Colonic mucosa (tissue), 4 donors: ENCODE results near the gene NOXRED1. TPM values are rescaled to one million over a fixed set of nuclear protein-coding genes. Genes with fewer than 3 reads are reported as not detected.

Experiments used
- DNase-seq: peaks from one replicate; pipeline ENCODE4 v3.0.0-alpha.2; 2020
- H3K27ac ChIP-seq: fragments of 200-600 bp; one replicate; pipeline ENCODE4 v1.8.0; 2021
- H3K27me3 ChIP-seq: fragments of 200-600 bp; one replicate; pipeline ENCODE4 v1.8.0; 2021
- H3K36me3 ChIP-seq: fragments of 200-600 bp; one replicate; pipeline ENCODE4 v1.8.0; 2021
- H3K4me1 ChIP-seq: fragments of 200-600 bp; one replicate; pipeline ENCODE4 v1.8.0; 2021; ENCODE audit warnings: mild to moderate bottlenecking
- H3K4me3 ChIP-seq: fragments of 200-600 bp; one replicate; pipeline ENCODE4 v1.8.0; 2021
- H3K9ac ChIP-seq, 2 donors: one replicate each; pipeline ENCODE4 v1.7.0; 2013; ENCODE audit warnings: control low read depth in 2 of 2, low read depth in 2 of 2, low read length in 2 of 2
- H3K9me3 ChIP-seq: fragments of 200-600 bp; one replicate; pipeline ENCODE4 v1.8.0; 2021
- intact Hi-C: fragments of 100-400 bp; cut with DNase I; formaldehyde crosslinking; loops from one replicate; pipeline ENCODE4 v1.14.1; 2022
- total RNA-seq, 2 donors: library from RNA; stranded (reverse); fragmentation: NEBNext Ultra II Directional in 1 of 2; extraction: Animal tissue kit (Norgen Biotek cat#: 25700) in 1 of 2; gene quantifications; one replicate each; pipeline ENCODE4 v1.2.1, GENCODE V29; 2021
- TF ChIP-seq, protein P1 (sequence below): fragments of 200-600 bp; IDR thresholded peaks from one replicate; pipeline ENCODE4 v1.8.0; 2022; ENCODE audit warnings: antibody characterized with exemption, mild to moderate bottlenecking
- donor health status: healthy.
- donor health status: DM: no; HTN: no; CAD: no.
- donor health status: DM: no; HTN: no; CAD: no.

The NOXRED1 gene
- total RNA-seq, 2 donors from 2014 or later: 0.35 to 0.82 TPM

DNA sequence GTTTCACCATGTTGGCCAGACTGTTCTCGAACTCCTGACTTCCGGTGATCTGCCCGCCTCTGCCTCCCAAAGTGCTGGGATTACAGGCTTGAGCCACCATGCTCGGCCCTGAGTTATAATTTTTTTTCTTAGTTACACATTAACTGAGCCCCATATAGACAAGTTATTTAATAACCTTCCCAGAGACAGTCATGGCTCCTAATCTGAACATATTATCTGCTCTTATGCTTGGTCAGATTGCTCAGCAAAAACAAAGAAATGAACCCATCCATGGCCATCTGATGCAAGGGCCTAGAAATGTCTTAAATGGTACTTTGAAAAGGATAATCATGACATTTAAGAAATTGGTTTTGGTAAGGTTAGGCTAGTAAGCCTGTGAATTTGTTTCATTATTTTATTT is 33.1 kb downstream of the NOXRED1 start:
- no peak for DNase-seq
- no peaks in the 10 kb centered on the region for H3K9me3 ChIP-seq
- H3K9ac ChIP-seq: no peak overlapping the region
- peaks cover 4% of the 10 kb centered on the region for H3K4me1 ChIP-seq
- TF ChIP-seq, protein P1, sequence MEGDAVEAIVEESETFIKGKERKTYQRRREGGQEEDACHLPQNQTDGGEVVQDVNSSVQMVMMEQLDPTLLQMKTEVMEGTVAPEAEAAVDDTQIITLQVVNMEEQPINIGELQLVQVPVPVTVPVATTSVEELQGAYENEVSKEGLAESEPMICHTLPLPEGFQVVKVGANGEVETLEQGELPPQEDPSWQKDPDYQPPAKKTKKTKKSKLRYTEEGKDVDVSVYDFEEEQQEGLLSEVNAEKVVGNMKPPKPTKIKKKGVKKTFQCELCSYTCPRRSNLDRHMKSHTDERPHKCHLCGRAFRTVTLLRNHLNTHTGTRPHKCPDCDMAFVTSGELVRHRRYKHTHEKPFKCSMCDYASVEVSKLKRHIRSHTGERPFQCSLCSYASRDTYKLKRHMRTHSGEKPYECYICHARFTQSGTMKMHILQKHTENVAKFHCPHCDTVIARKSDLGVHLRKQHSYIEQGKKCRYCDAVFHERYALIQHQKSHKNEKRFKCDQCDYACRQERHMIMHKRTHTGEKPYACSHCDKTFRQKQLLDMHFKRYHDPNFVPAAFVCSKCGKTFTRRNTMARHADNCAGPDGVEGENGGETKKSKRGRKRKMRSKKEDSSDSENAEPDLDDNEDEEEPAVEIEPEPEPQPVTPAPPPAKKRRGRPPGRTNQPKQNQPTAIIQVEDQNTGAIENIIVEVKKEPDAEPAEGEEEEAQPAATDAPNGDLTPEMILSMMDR: no peak
- intact Hi-C loops: no loop called here
- no peak overlapping the region for H3K4me3 ChIP-seq
- no peak overlapping the region for H3K27ac ChIP-seq
- no peaks in the 10 kb centered on the region for H3K36me3 ChIP-seq
- no peaks in the 10 kb centered on the region for H3K27me3 ChIP-seq

DNA sequence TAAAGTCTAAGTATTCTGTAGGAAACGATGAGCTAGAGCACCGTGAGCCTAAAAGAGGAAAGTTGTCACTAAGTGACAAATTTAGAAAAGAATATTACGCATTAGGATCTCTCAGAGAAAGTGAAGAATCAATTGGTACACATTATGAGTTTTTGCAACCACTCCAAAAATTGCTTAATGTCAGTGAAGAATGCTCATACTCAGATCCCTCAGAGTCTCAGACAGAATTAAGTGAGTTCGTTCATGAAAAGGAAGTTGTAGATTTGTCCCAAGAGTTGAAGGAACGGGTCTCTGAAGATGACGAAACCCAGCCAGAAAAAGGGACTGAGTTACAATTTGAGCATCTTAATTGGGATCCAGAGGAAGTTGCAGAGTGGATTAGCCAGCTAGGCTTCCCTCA is 44.6 kb downstream of the NOXRED1 start:
- Histone ChIP-seq H3K9ac (no peak overlapping the region), H3K4me3 (no peak overlapping the region), H3K4me1 (peaks cover 12% of the 10 kb centered on the region), H3K36me3 (no peaks in the 10 kb centered on the region), H3K27ac (no peak overlapping the region), H3K27me3 (no peaks in the 10 kb centered on the region), H3K9me3 (no peaks in the 10 kb centered on the region)
- TF ChIP-seq, protein P1: no peak
- intact Hi-C loops: no loop called here
- DNase-seq: no peak

DNA sequence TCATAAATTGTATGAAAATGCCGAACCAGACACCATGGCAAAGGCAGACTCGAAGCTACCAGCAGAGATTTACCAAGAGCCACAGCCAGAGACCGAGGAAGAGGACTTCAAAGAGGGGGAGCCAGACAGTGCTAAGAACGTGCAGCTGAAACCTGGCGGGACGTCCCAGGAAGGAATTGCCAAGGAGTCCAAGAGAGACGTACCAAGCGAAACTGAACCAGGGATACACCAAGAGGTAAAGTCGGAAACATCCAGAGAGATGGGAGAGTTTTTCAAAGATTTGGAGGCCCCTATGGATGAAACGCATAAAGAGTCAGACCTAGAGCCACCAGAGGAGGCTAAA is 45.9 kb downstream of the NOXRED1 start:
- no peak for DNase-seq
- TF ChIP-seq, protein P1: no peak
- intact Hi-C loops: no loop called here
- Histone ChIP-seq H3K27ac (peak overlapping the region; percentile 83), H3K36me3 (no peaks in the 10 kb centered on the region), H3K9me3 (no peaks in the 10 kb centered on the region), H3K27me3 (no peaks in the 10 kb centered on the region), H3K4me1 (peaks cover 12% of the 10 kb centered on the region), H3K4me3 (peak overlapping the region; percentile 97), H3K9ac (peak overlapping the region; percentile 82 to 87)

DNA sequence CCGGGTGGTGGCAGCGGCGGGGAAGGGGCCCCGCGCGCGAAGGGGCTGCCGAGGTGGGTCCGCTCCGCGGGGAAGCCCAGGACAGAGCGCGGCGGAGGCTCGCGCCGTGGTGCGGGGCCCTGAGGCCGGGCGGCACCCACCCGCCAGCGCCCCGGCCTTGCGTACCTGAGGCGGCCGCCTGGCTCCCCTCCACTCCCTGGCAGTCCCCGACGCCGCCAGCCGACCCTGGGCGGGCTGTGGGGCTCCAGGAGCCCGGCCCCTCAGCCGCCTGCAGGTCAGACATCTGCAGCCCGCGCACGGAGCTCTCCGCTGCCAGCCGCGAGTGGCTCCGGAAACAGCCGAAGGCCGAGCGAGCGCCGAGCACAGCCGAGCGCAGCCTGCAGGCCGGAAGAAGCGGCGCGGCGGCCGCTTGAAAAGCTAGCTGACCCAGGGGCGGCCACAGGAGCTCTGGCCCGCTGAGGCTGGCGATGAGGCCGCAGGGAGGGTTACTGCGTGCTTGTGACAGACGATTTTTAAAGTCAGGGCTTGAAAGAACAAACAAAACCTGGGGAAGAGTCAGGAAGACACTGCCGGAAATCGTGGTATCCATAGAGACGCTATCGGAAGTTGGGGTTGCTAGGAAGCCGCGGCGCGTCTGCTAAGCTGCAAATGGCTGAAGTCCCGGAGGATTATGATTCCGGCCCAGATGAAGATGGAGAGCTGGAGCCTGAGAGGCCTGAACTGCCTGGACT is 46.4 kb downstream of the NOXRED1 start, which contains the start of the genes SAMD15 and TMED8:
SAMD15 (plus strand) TSS at position 609 of the 731 bp plus-strand sequence; CDS start at position 649, 40 bp downstream.
TMED8 (minus strand) TSS at position 324 of the 731 bp plus-strand sequence; CDS start at position 283, 41 bp downstream.
- H3K4me1 ChIP-seq: peaks cover 12% of the 10 kb centered on the region
- no peaks in the 10 kb centered on the region for H3K27me3 ChIP-seq
- intact Hi-C loops: no loop called here
- peak within 1 kb of the TSS; percentile 97 for H3K4me3 ChIP-seq
- peak; percentile 84 for DNase-seq
- no peaks in the 10 kb centered on the region for H3K36me3 ChIP-seq
- TF ChIP-seq, protein P1: peak; percentile 14
- peak within 1 kb of the TSS; percentile 82 to 87 for H3K9ac ChIP-seq
- H3K9me3 ChIP-seq: no peaks in the 10 kb centered on the region
- H3K27ac ChIP-seq: peak within 1 kb of the TSS; percentile 83

DNA sequence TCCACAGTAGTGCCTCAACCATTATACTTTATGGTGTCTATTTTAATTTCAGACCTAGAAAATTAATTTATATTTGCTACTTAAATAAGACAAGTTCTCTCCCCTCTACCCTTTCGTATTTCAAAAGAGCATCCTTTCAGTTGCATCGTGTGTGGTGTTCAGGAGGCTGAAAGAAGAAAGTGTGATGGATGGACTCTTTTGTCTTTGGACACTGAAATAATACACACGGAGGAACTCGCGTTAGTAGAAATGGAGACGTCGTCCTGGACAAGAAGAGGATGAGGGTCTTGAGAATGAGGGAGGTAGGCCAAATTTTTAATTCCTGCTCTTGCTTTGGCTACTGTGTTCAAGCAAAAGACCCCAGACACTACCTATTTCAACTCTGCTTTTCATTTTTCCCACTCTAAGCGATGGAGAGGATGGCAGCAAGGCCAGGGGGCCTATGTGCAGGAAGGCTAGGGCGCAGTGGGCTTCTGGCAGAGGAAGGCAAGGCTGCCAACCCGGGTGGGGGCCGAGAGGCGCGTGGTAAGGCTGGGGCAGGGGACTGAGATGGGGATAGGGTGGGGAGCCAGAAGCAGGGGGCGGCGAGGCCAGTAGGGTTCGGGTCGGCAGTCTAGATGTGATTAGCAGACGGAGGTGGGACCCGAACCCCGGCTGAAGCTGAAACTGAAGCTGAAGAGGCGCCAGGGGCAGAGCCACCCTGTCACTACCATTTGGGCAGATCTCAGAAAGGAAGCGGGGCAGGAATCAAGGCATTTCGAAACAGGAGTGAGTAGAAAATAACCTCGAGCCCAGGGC is 47.2 kb downstream of the NOXRED1 start:
- peak overlapping the region; percentile 83 for H3K27ac ChIP-seq
- peak overlapping the region; percentile 82 to 87 for H3K9ac ChIP-seq
- H3K36me3 ChIP-seq: no peaks in the 10 kb centered on the region
- H3K4me3 ChIP-seq: peak overlapping the region; percentile 97
- H3K27me3 ChIP-seq: no peaks in the 10 kb centered on the region
- H3K4me1 ChIP-seq: peaks cover 12% of the 10 kb centered on the region
- peak; percentile 34 for DNase-seq
- TF ChIP-seq, protein P1: no peak
- no peaks in the 10 kb centered on the region for H3K9me3 ChIP-seq
- intact Hi-C loops: no loop called here
